Lower leg skin (tissue), 3 donors: Measurements from ENCODE around the gene ING3.

Experiments
- POLR2A ChIP-seq, 2 donors: fragments of 450-650 bp; IDR thresholded peaks; one replicate each; pipeline ENCODE4 v1.6.1; 2016 to 2017; ENCODE audit warnings: antibody characterized with exemption in 2 of 2, mild to moderate bottlenecking in 1 of 2, moderate library complexity in 1 of 2
- TF ChIP-seq, protein P1 (sequence below), 3 donors: fragments of 450-650 bp; IDR thresholded peaks; one replicate each; pipeline ENCODE4 v1.5.1; 2016; ENCODE audit warnings: antibody characterized with exemption in 3 of 3, mild to moderate bottlenecking in 3 of 3, moderate library complexity in 2 of 3

GRCh38 chr7:121019018-121019417, 68.4 kb downstream of the ING3 start:
- TF ChIP-seq, protein P1, sequence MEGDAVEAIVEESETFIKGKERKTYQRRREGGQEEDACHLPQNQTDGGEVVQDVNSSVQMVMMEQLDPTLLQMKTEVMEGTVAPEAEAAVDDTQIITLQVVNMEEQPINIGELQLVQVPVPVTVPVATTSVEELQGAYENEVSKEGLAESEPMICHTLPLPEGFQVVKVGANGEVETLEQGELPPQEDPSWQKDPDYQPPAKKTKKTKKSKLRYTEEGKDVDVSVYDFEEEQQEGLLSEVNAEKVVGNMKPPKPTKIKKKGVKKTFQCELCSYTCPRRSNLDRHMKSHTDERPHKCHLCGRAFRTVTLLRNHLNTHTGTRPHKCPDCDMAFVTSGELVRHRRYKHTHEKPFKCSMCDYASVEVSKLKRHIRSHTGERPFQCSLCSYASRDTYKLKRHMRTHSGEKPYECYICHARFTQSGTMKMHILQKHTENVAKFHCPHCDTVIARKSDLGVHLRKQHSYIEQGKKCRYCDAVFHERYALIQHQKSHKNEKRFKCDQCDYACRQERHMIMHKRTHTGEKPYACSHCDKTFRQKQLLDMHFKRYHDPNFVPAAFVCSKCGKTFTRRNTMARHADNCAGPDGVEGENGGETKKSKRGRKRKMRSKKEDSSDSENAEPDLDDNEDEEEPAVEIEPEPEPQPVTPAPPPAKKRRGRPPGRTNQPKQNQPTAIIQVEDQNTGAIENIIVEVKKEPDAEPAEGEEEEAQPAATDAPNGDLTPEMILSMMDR (IDR thresholded peaks at IDR 0.05) = no peak
- no peak for TF ChIP-seq POLR2A (IDR thresholded peaks at IDR 0.05)
